Measurements from ENCODE around the gene B4GALNT3.

Gene B4GALNT3

GRCh38 chr12:484096-484495 lies 24.4 kb downstream of the B4GALNT3 start:
- Mint-ChIP-seq H3K27ac (no peak overlapping the region), H3K9me3 (peaks cover 1% of the 10 kb centered on the region), H3K4me1 (peaks cover 21% of the 10 kb centered on the region)

GRCh38 chr12:490260-490659 lies 30.5 kb downstream of the B4GALNT3 start:
- H3K27ac Mint-ChIP-seq, result no peak overlapping the region
- no peaks in the 10 kb centered on the region for H3K36me3 Mint-ChIP-seq
- peaks cover 15% of the 10 kb centered on the region for H3K4me1 Mint-ChIP-seq
- no peak for ATAC-seq
- peaks cover 12% of the 10 kb centered on the region for H3K9me3 Mint-ChIP-seq
- no peak overlapping the region for H3K4me3 Mint-ChIP-seq
- DNase-seq (ENCODE audit: low spot score in 2 of 2), result no peak

More at GRCh38 chr12:484096-484495, 24.4 kb downstream of the B4GALNT3 start:
- H3K36me3 Mint-ChIP-seq, result no peaks in the 10 kb centered on the region
- DNase-seq (ENCODE audit: low spot score in 2 of 2) (no peak), ATAC-seq (no peak)
- H3K4me3 Mint-ChIP-seq, result no peak overlapping the region

- no peak for ATAC-seq
- Mint-ChIP-seq H3K36me3 (no peaks in the 10 kb centered on the region), H3K4me1 (no peaks in the 10 kb centered on the region), H3K4me3 (no peak overlapping the region), H3K27ac (no peak overlapping the region), H3K9me3 (peaks cover 3% of the 10 kb centered on the region)
- DNase-seq (ENCODE audit: low spot score in 2 of 2), result no peak
Measured at GRCh38 chr12:495466-495865, 35.7 kb downstream of the B4GALNT3 start.

- no peak overlapping the region for H3K27ac Mint-ChIP-seq
- H3K4me3 Mint-ChIP-seq, result no peak overlapping the region
- no peak for ATAC-seq
- H3K9me3 Mint-ChIP-seq, result no peaks in the 10 kb centered on the region
- H3K4me1 Mint-ChIP-seq, result no peaks in the 10 kb centered on the region
- no peaks in the 10 kb centered on the region for H3K36me3 Mint-ChIP-seq
- DNase-seq (ENCODE audit: low spot score in 2 of 2), result no peak
Measured at GRCh38 chr12:496736-497135, 37.0 kb downstream of the B4GALNT3 start.

GRCh38 chr12:497501-498160 lies 37.9 kb downstream of the B4GALNT3 start:
- Mint-ChIP-seq H3K36me3 (no peaks in the 10 kb centered on the region), H3K27ac (no peak overlapping the region), H3K4me1 (no peaks in the 10 kb centered on the region), H3K9me3 (no peaks in the 10 kb centered on the region), H3K4me3 (no peak overlapping the region)
- ATAC-seq (no peak), DNase-seq (ENCODE audit: low spot score in 2 of 2) (no peak)

- no peak overlapping the region for H3K4me3 Mint-ChIP-seq
- DNase-seq (ENCODE audit: low spot score in 2 of 2), result no peak
- H3K4me1 Mint-ChIP-seq, result peaks cover 6% of the 10 kb centered on the region
- no peak for ATAC-seq
- H3K9me3 Mint-ChIP-seq, result no peaks in the 10 kb centered on the region
- H3K27ac Mint-ChIP-seq, result no peak overlapping the region
- H3K36me3 Mint-ChIP-seq, result no peaks in the 10 kb centered on the region
Measured at GRCh38 chr12:499837-500458, 40.2 kb downstream of the B4GALNT3 start.

GRCh38 chr12:501722-502447 lies 42.1 kb downstream of the B4GALNT3 start:
- DNase-seq (ENCODE audit: low spot score in 2 of 2), result no peak
- H3K9me3 Mint-ChIP-seq, result no peaks in the 10 kb centered on the region
- peaks cover 6% of the 10 kb centered on the region for H3K4me1 Mint-ChIP-seq
- no peak for ATAC-seq
- H3K27ac Mint-ChIP-seq, result no peak overlapping the region
- H3K36me3 Mint-ChIP-seq, result no peaks in the 10 kb centered on the region
- no peak overlapping the region for H3K4me3 Mint-ChIP-seq

GRCh38 chr12:503111-503761 lies 43.5 kb downstream of the B4GALNT3 start:
- Mint-ChIP-seq H3K9me3 (no peaks in the 10 kb centered on the region), H3K4me1 (peaks cover 6% of the 10 kb centered on the region), H3K36me3 (no peaks in the 10 kb centered on the region), H3K27ac (peak overlapping the region; percentile 8), H3K4me3 (no peak overlapping the region)
- DNase-seq (ENCODE audit: low spot score in 2 of 2) (no peak), ATAC-seq (no peak)

GRCh38 chr12:505221-505620 lies 45.5 kb downstream of the B4GALNT3 start:
- no peak for DNase-seq (ENCODE audit: low spot score in 2 of 2)
- Mint-ChIP-seq H3K4me1 (peaks cover 6% of the 10 kb centered on the region), H3K9me3 (no peaks in the 10 kb centered on the region), H3K4me3 (no peak overlapping the region), H3K27ac (no peak overlapping the region), H3K36me3 (no peaks in the 10 kb centered on the region)
- ATAC-seq, result no peak

- H3K36me3 Mint-ChIP-seq, result no peaks in the 10 kb centered on the region
- H3K9me3 Mint-ChIP-seq, result no peaks in the 10 kb centered on the region
- H3K4me1 Mint-ChIP-seq, result peaks cover 6% of the 10 kb centered on the region
- DNase-seq (ENCODE audit: low spot score in 2 of 2), result no peak
- H3K4me3 Mint-ChIP-seq, result no peak overlapping the region
- no peak for ATAC-seq
- no peak overlapping the region for H3K27ac Mint-ChIP-seq
Measured at GRCh38 chr12:507391-507796, 47.7 kb downstream of the B4GALNT3 start.

GRCh38 chr12:508145-508544 lies 48.4 kb downstream of the B4GALNT3 start:
- Mint-ChIP-seq H3K9me3 (no peaks in the 10 kb centered on the region), H3K27ac (no peak overlapping the region), H3K4me3 (no peak overlapping the region), H3K4me1 (peaks cover 4% of the 10 kb centered on the region), H3K36me3 (no peaks in the 10 kb centered on the region)
- ATAC-seq, result no peak
- no peak for DNase-seq (ENCODE audit: low spot score in 2 of 2)

GRCh38 chr12:508795-509194 lies 49.1 kb downstream of the B4GALNT3 start:
- no peaks in the 10 kb centered on the region for H3K9me3 Mint-ChIP-seq
- peak overlapping the region; percentile 55 for H3K27ac Mint-ChIP-seq
- no peak for ATAC-seq
- no peak overlapping the region for H3K4me3 Mint-ChIP-seq
- no peaks in the 10 kb centered on the region for H3K4me1 Mint-ChIP-seq
- H3K36me3 Mint-ChIP-seq, result no peaks in the 10 kb centered on the region
- DNase-seq (ENCODE audit: low spot score in 2 of 2), result no peak

GRCh38 chr12:509500-509899 lies 49.8 kb downstream of the B4GALNT3 start:
- no peaks in the 10 kb centered on the region for H3K4me1 Mint-ChIP-seq
- ATAC-seq, result no peak
- no peaks in the 10 kb centered on the region for H3K36me3 Mint-ChIP-seq
- peak overlapping the region; percentile 55 for H3K27ac Mint-ChIP-seq
- no peak overlapping the region for H3K4me3 Mint-ChIP-seq
- no peaks in the 10 kb centered on the region for H3K9me3 Mint-ChIP-seq
- DNase-seq (ENCODE audit: low spot score in 2 of 2), result no peak

GRCh38 chr12:510071-510825 lies 50.5 kb downstream of the B4GALNT3 start:
- DNase-seq (ENCODE audit: low spot score in 2 of 2) (no peak), ATAC-seq (no peak)
- Mint-ChIP-seq H3K27ac (no peak overlapping the region), H3K36me3 (no peaks in the 10 kb centered on the region), H3K4me3 (no peak overlapping the region), H3K9me3 (no peaks in the 10 kb centered on the region), H3K4me1 (no peaks in the 10 kb centered on the region)

- DNase-seq (ENCODE audit: low spot score in 2 of 2) (no peak), ATAC-seq (no peak)
- Mint-ChIP-seq H3K4me3 (no peak overlapping the region), H3K27ac (no peak overlapping the region), H3K9me3 (no peaks in the 10 kb centered on the region), H3K36me3 (no peaks in the 10 kb centered on the region), H3K4me1 (no peaks in the 10 kb centered on the region)
Measured at GRCh38 chr12:512933-513332, 53.2 kb downstream of the B4GALNT3 start.
